PC-3 (cell line): ENCODE measurements around the gene RAB31. TPM values are rescaled to one million over a fixed set of nuclear protein-coding genes. Genes with fewer than 3 reads are reported as not detected.

ENCODE experiments used
- ATAC-seq: fragments of 200-7000 bp; cut with Tn5 transposase; 2 replicates; pipeline ENCODE4 v1.9.1; 2020; ENCODE audit warnings: mild to moderate bottlenecking, moderate library complexity
- BruUV-seq: library from RNA; stranded (reverse); fragments of 400-500 nt; replicated peaks from 2 replicates; lab custom pipeline; 2021; lab: Mats Ljungman, UMichigan
- CTCF ChIA-PET: fragments of 300-600 bp; sonication (Branson Sonifier 250); formaldehyde crosslinking; loops from one replicate; lab custom pipeline; 2022; ENCODE audit warnings: antibody characterized with exemption; lab: Charles Lee
- POLR2A ChIA-PET: fragments of 300-600 bp; sonication (Branson Sonifier 250); formaldehyde crosslinking; loops from one replicate; lab custom pipeline; 2022; ENCODE audit warnings: antibody characterized with exemption; ENCODE audit not compliant: unreplicated experiment; lab: Charles Lee
- DNase-seq: peaks from one replicate; pipeline ENCODE4 v3.0.0-alpha.2; 2015
- H2AFZ ChIP-seq: fragments of 300-600 bp; sonication (generic); 2 replicates; pipeline ENCODE4 v1.6.0; 2016; ENCODE audit warnings: antibody characterized with exemption, low read length
- H3F3A ChIP-seq: fragments of 300-600 bp; sonication (generic); one replicate; pipeline ENCODE4 v1.6.0; 2017; ENCODE audit warnings: antibody characterized with exemption, low read length, control low read depth, mild to moderate bottlenecking; ENCODE audit not compliant: unreplicated experiment
- H3K27ac ChIP-seq: fragments of 300-600 bp; sonication (generic); 2 replicates; pipeline ENCODE4 v1.5.1; 2016; ENCODE audit warnings: mild to moderate bottlenecking, low read length
- H3K27me3 ChIP-seq: fragments of 300-600 bp; sonication (generic); 2 replicates; pipeline ENCODE4 v1.6.1; 2016; ENCODE audit warnings: low read length, mixed read lengths
- H3K36me3 ChIP-seq: fragments of 300-600 bp; sonication (generic); 2 replicates; pipeline ENCODE4 v1.6.1; 2016; ENCODE audit warnings: low read depth, mixed run types, low read length, mixed read lengths
- H3K4me1 ChIP-seq: fragments of 300-600 bp; sonication (generic); 2 replicates; pipeline ENCODE4 v1.5.1; 2016; ENCODE audit warnings: low read length; ENCODE audit not compliant: insufficient read depth
- H3K4me2 ChIP-seq: fragments of 300-600 bp; sonication (generic); 2 replicates; pipeline ENCODE4 v1.6.0; 2016; ENCODE audit warnings: low read length
- H3K4me3 ChIP-seq: fragments of 300-600 bp; sonication (generic); 2 replicates; pipeline ENCODE4 v1.5.1; 2016; ENCODE audit warnings: mild to moderate bottlenecking, low read length, mixed read lengths
- H3K79me2 ChIP-seq: fragments of 300-600 bp; sonication (generic); 2 replicates; pipeline ENCODE4 v1.6.1; 2017; ENCODE audit warnings: low read length, mixed read lengths
- H3K9ac ChIP-seq: fragments of 300-600 bp; sonication (generic); 2 replicates; pipeline ENCODE4 v1.6.0; 2016; ENCODE audit warnings: mild to moderate bottlenecking, low read length
- H3K9me2 ChIP-seq: fragments of 300-600 bp; sonication (generic); replicated peaks from 2 replicates; pipeline ENCODE4 v1.6.1; 2016; ENCODE audit warnings: mixed run types, low read length, mixed read lengths
- H3K9me3 ChIP-seq: fragments of 300-600 bp; sonication (generic); 2 replicates; pipeline ENCODE4 v1.6.1; 2016; ENCODE audit warnings: low read length, mixed read lengths
- H4K20me1 ChIP-seq: fragments of 300-600 bp; sonication (generic); 2 replicates; pipeline ENCODE4 v1.6.1; 2016; ENCODE audit warnings: low read length, mixed read lengths
- CTCF ChIP-seq: fragments of 300-600 bp; sonication (generic); conservative IDR thresholded peaks from 2 replicates; pipeline ENCODE4 v1.5.1; 2017; ENCODE audit warnings: antibody characterized with exemption, low read depth, mild to moderate bottlenecking, low read length
- EZH2 ChIP-seq: fragments of 300-600 bp; sonication (generic); IDR thresholded peaks from one replicate; pipeline ENCODE4 v1.6.1; 2017; ENCODE audit warnings: antibody characterized with exemption, mild to moderate bottlenecking, low read length; ENCODE audit not compliant: unreplicated experiment
- EZH2phosphoT487 ChIP-seq: fragments of 300-600 bp; sonication (generic); IDR thresholded peaks from 2 replicates; pipeline ENCODE4 v1.6.1; 2018; ENCODE audit warnings: mild to moderate bottlenecking, antibody characterized with exemption, low read length, borderline replicate concordance
- intact Hi-C: fragments of 100-400 bp; cut with micrococcal nuclease; formaldehyde crosslinking; loops from 2 replicates; pipeline ENCODE4 v1.9.0; 2023
- total RNA-seq: library from RNA; depleted of rRNA; stranded (reverse); fragments of >200 nt; gene quantifications from 2 replicates; pipeline ENCODE4 v1.2.3, GENCODE V29; 2014

RAB31 gene
- total RNA-seq, 1 experiment from 2014 or later, result 3.8 TPM

- H4K20me1 ChIP-seq, result no peaks in the 10 kb centered on the region
- H3K27me3 ChIP-seq, result no peaks in the 10 kb centered on the region
- DNase-seq (no peak), ATAC-seq (no peak)
- no peaks in the 10 kb centered on the region for H3K9me3 ChIP-seq
- no peak overlapping the region for H3K9ac ChIP-seq
- POLR2A ChIA-PET, result no interaction called here
- no peaks in the 10 kb centered on the region for H3K9me2 ChIP-seq
- no peaks in the 10 kb centered on the region for H3F3A ChIP-seq
- no peak overlapping the region for H3K4me2 ChIP-seq
- no TSS peak for BruUV-seq
- peaks cover 3% of the 10 kb centered on the region; the same call in 1 of the 2 replicates for H3K4me1 ChIP-seq
- H3K36me3 ChIP-seq, result no peaks in the 10 kb centered on the region
- H3K27ac ChIP-seq, result no peak overlapping the region
- H2AFZ ChIP-seq, result no peak overlapping the region
- no peak overlapping the region for H3K4me3 ChIP-seq
- no peak for TF ChIP-seq EZH2phosphoT487
- TF ChIP-seq CTCF, result no peak
- no peak for TF ChIP-seq EZH2
- CTCF ChIA-PET, result no interaction called here
- intact Hi-C loops, result no loop called here
- no peaks in the 10 kb centered on the region for H3K79me2 ChIP-seq
Observed at GRCh38 chr18:9850309-9850708, 142.2 kb downstream of the RAB31 start.

GRCh38 chr18:9851511-9851910 is 143.4 kb downstream of the RAB31 start:
- Histone ChIP-seq H3K4me1 (peaks cover 3% of the 10 kb centered on the region; the same call in 1 of the 2 replicates), H3K27ac (no peak overlapping the region), H3K9me2 (no peaks in the 10 kb centered on the region), H3F3A (no peaks in the 10 kb centered on the region), H3K27me3 (no peaks in the 10 kb centered on the region), H2AFZ (no peak overlapping the region), H4K20me1 (no peaks in the 10 kb centered on the region), H3K79me2 (no peaks in the 10 kb centered on the region), H3K4me3 (no peak overlapping the region), H3K9ac (no peak overlapping the region), H3K9me3 (no peaks in the 10 kb centered on the region), H3K36me3 (no peaks in the 10 kb centered on the region), H3K4me2 (no peak overlapping the region)
- ATAC-seq (no peak), DNase-seq (no peak)
- ChIA-PET POLR2A (no interaction called here), CTCF (no interaction called here)
- no peak for TF ChIP-seq CTCF
- TF ChIP-seq EZH2, result no peak
- intact Hi-C loops, result no loop called here
- no TSS peak for BruUV-seq

- Histone ChIP-seq H2AFZ (no peak overlapping the region), H3K27ac (no peak overlapping the region), H3K9ac (no peak overlapping the region), H3F3A (no peaks in the 10 kb centered on the region), H3K9me3 (no peaks in the 10 kb centered on the region), H3K36me3 (no peaks in the 10 kb centered on the region), H3K79me2 (no peaks in the 10 kb centered on the region), H3K4me1 (peaks cover 3% of the 10 kb centered on the region; the same call in 1 of the 2 replicates), H4K20me1 (no peaks in the 10 kb centered on the region), H3K27me3 (no peaks in the 10 kb centered on the region), H3K4me2 (no peak overlapping the region), H3K4me3 (no peak overlapping the region), H3K9me2 (no peaks in the 10 kb centered on the region)
- ChIA-PET POLR2A (interaction anchor here (0.7 kb wide), 1 partner anchor 78 kb away, joined by 3 read pairs; no protein-coding TSS in a partner anchor), CTCF (no interaction called here)
- no peak for DNase-seq
- intact Hi-C loops, result no loop called here
- no peak for ATAC-seq
- TF ChIP-seq EZH2phosphoT487, result no peak
- TF ChIP-seq CTCF, result no peak
- TF ChIP-seq EZH2, result no peak
- BruUV-seq, result no TSS peak
Observed at GRCh38 chr18:9852266-9853081, 144.4 kb downstream of the RAB31 start.
